SW480 (cell line): ENCODE results near the gene TCAP.

Experiments used
- DNase-seq: peaks from one replicate; pipeline ENCODE4 v3.0.0-alpha.2; 2016; ENCODE audit warnings: low spot score

TCAP gene

DNA sequence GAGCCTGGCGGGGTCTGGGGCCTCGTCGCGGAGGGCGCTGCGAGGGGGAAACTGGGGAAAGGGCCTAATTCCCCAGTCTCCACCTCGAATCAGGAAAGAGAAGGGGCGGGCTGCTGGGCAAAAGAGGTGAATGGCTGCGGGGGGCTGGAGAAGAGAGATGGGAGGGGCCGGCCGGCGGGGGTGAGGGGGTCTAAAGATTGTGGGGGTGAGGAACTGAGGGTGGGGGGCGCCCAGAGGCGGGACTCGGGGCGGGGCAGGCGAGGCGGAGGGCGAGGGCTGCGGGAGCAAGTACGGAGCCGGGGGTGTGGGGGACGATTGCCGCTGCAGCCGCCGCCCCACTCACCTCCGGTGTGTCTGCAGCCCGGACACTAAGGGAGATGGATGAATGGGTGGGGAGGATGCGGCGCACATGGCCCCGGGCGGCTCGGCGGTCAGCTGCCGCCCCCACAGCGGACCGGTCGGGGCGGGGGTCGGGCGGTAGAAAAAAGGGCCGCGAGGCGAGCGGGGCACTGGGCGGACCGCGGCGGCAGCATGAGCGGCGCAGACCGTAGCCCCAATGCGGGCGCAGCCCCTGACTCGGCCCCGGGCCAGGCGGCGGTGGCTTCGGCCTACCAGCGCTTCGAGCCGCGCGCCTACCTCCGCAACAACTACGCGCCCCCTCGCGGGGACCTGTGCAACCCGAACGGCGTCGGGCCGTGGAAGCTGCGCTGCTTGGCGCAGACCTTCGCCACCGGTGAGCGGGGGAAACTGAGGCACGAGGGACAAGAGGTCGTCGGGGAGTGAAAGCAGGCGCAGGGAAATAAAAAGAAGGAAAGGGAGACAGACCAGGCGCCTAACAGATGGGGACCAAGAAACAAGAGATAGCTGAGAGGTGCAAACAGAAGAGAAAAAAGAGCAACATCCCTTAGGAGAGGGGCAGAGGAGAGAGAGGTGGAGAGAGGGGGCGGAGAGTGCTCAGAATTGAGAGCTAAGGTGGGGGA lies 3.1 kb downstream of the TCAP start, which contains the start of gene PNMT:
TSS of gene PNMT (plus strand) at position 509 of the 980 bp plus-strand sequence. CDS start at position 532, 23 bp downstream.
- peak; percentile 61 for DNase-seq

DNA sequence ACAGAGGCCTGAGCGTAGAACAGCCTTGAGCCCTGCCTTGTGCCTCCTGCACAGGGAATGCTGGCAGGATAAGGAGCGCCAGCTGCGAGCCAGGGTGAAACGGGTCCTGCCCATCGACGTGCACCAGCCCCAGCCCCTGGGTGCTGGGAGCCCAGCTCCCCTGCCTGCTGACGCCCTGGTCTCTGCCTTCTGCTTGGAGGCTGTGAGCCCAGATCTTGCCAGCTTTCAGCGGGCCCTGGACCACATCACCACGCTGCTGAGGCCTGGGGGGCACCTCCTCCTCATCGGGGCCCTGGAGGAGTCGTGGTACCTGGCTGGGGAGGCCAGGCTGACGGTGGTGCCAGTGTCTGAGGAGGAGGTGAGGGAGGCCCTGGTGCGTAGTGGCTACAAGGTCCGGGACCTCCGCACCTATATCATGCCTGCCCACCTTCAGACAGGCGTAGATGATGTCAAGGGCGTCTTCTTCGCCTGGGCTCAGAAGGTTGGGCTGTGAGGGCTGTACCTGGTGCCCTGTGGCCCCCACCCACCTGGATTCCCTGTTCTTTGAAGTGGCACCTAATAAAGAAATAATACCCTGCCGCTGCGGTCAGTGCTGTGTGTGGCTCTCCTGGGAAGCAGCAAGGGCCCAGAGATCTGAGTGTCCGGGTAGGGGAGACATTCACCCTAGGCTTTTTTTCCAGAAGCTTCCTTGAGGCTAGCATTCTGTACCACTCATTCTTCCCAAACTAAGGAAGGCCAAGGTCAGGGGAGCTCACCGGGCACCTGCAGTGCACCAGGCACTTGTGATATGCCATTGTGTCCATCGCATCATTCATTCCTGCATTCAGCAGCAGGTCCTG lies 5.0 kb downstream of the TCAP start:
- DNase-seq, result no peak

GRCh38 chr17:39670746-39671145 lies 5.6 kb downstream of the TCAP start:
- DNase-seq, result no peak

DNA sequence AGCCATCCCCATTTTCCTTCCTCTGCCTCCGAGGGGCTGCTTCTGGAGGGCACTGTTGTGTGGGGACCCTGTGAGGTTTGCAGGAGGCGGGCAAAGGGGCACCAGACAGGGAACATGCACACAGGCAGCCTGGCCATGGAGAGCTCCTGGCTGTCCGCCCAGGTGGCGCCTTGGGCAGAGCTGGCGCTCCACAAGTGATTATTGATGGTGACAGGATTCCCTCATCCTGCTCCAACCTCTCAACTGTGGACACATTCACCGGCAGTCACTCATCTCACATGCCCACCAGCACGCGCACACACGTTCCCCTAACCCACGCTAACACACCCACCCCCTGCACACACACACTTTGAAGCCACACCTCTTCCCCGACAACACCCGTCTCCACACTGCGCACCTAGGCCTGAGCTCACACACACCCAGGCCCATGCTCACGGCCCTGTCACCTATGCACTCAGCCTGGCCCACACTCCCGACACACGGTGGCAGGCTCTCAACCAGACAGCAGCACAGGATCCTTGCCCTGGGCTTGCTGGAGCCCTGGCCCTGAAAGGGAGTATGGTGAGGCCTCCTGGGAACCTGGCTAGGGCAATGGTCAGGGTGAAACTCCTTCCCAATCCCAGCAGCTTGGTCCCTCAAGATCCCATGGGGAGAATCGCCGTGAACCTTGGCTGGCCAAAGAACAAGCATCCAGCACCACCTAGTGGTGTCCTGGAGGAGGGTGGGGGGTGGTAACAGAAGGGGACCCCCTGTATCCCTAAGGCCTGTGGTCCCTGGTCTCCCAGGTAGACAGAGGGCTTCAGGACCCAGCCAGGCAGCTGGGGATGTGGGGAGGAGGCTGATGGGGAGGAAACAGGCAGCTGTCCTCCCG lies 6.7 kb downstream of the TCAP start:
- peak; percentile 38 for DNase-seq

DNA sequence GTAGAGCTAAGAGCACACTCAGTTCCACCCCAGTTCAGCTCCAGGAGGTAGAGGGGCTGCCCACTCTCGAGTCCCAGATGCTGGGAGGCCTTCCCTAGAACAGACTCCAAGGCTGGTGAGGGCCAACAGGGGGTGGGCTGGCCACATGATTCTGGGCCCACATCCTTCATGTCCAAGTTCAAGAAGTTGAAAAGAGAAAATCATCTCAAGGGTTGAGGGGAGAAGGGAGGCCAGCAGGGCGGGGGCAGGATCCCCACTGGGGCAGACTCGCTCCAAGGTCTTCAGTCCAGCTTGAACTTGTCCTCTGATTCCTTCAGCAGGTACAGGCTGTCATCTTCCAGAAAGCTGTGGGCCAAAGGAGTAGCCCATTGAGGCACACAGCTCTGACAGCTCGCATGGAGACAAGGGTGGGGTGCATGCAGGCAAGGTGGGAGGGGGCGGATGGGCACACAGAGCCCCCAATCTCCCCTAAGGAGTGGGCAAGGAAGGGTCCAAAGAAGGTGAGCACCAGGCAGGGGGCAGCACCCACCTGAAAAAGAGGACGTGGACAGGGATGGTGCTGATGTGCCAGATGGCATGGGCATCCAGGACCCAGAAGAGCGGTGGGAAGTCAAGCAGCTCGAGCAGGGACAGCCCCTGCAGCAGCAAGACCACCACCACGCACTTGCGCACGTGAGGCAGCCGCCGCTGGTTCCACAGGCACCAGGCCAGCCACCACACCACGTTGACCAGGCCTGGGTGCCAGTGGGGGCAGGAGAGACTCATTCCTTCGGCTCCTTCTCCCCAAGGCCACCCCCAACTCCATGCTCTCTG lies 7.6 kb downstream of the TCAP start:
- no peak for DNase-seq

GRCh38 chr17:39673335-39674081 lies 8.4 kb downstream of the TCAP start:
- DNase-seq, result no peak

GRCh38 chr17:39674179-39674578 lies 9.0 kb downstream of the TCAP start:
- no peak for DNase-seq

GRCh38 chr17:39674702-39675389 lies 9.7 kb downstream of the TCAP start:
- peak; percentile 38 for DNase-seq

DNA sequence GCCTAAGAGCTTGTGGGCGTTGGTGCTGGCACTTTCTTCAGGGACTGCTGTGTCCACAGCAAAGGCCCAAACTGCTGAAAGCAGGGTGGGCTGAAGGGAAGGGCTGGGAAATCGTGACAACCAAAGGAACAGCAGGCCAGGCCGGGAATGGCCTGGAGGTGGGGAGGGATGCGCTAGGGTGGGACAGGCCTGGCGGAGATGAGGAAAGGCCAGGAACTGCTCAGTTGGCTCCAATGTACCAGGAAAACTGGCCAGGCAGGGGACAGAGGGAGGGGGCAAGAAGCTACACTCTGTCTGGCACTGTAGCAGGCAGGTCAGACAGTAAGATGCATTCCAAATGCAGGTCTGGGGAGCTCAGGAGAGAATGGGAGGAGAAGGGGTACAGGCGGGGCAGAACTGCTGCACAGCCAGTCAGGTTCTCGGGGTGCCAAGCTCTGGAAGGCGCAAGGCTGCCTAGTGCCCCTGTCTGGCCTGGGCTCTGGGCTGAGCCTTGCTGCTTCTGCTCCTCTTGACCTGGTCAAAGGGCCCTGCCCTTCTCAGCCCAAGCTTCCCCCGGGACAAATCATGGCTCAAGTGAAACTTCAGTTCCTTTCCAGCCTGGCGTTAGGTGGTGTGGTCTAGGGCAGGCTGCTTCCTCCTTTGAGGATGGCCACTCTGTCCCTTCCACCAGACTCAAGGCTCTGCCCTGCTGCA lies 10.4 kb downstream of the TCAP start:
- no peak for DNase-seq

GRCh38 chr17:39676198-39676819 lies 11.2 kb downstream of the TCAP start:
- peak; percentile 49 for DNase-seq

- DNase-seq, result no peak
These were observed 11.9 kb downstream of the TCAP start for GRCh38 chr17:39677072-39677471.

- no peak for DNase-seq
These were observed 12.6 kb downstream of the TCAP start for GRCh38 chr17:39677542-39678339.

DNA sequence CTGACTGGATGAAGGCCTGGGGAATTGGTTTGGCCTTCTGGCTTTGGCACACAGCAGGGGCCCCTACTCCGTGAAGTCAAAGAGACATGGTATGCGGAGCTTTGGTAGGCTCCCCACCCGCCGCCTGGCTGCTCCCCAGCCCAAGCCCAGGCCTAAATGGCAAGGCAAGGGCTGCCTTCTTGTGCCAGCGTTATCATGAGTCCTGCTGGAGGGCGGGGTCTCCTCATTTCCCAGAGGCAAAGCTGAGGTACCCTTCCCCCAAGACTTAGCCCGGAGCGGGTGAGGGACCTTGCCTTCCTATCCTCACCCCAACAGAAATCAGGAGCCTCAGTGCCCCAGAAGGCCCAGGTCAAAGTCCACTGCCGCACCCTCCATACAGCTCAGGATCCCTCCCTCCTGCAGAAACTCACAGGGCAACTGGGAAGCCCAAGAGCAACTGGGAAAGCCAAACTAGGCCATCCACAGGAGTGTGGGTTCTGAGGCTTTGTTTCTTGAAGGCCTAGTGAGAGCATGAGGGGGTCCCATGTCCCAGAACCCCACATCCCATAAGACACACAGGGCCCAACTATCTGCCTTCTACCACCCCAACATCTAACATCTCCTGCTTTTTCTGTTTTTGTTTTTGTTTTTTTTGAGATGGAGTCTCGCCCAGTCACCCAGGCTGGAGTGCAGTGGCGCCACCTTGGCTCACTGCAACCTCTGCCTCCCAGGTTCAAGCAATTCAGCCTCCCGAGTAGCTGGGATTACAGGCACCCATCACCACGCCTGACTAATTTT lies 13.4 kb downstream of the TCAP start:
- peak; percentile 68 for DNase-seq

DNA sequence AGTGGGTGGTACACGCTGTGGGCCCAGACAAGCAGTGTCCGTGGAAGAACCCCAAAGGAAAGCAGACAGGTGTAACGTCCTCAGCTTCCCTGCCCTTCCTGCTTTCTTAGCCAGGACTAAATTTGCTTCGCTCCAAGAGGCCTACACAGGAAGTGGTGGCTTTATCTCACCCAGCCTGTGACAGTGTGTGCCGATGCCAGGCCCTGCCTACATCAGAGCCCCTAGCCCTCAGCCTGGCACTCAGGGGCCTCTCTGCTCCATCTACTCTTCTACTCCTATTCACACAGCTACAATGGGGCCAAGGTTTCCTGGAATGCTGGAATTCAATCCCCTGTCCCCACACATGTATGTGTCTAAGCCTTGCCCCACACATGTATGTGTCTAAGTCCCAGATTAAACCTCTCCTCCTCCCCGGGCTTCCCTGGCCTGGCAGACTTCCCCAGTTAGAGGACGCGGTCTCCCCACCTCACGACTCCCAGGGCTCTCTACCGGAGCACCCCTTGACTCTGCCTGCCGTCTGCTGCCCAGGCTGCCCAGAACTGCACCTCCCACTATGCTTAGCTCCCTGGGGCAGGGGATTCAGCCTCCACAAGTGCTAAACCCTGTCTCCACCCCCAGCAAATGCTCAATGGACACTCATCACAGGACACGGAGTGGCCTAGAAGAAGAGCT lies 14.5 kb downstream of the TCAP start:
- no peak for DNase-seq

- no peak for DNase-seq
These were observed 18.3 kb downstream of the TCAP start for GRCh38 chr17:39683295-39683939.
